Measurements from ENCODE around the gene NDUFC1.
A peak's percentile ranks its signal among the peaks of the same experiment; 100 is the strongest.
"Not testable (repeated sequence)": the region's sequence is repeated elsewhere in the genome, so short reads cannot be mapped to it uniquely, and the experiment has no call there.

The NDUFC1 gene

GRCh38 chr4:139301821-139302611 is at the start of gene NDUFC1:
TSS of gene NDUFC1 (minus strand) at chr4:139302477. CDS start at chr4:139295798, 6,679 bp downstream.
- peak; percentile 39 for TF ChIP-seq CTCF (IDR thresholded peaks at IDR 0.05; ENCODE audit: borderline replicate concordance, insufficient read depth, low read depth, low read length)

GRCh38 chr4:139337612-139338011 is 35.3 kb upstream of the NDUFC1 start:
- H3K4me3 ChIP-seq (ENCODE audit: low read depth, low read length) = no peak overlapping the region
- no peak for TF ChIP-seq CTCF (IDR thresholded peaks at IDR 0.05; ENCODE audit: borderline replicate concordance, insufficient read depth, low read depth, low read length)

More at GRCh38 chr4:139301821-139302611, at the start of gene NDUFC1:
- H3K4me3 ChIP-seq (ENCODE audit: low read depth, low read length) = peak within 1 kb of the TSS; percentile 73

- no peak overlapping the region for H3K4me3 ChIP-seq (ENCODE audit: low read depth, low read length)
- TF ChIP-seq CTCF (IDR thresholded peaks at IDR 0.05; ENCODE audit: borderline replicate concordance, insufficient read depth, low read depth, low read length) = no peak
Observed at GRCh38 chr4:139333046-139333445, 30.8 kb upstream of the NDUFC1 start.

- H3K4me3 ChIP-seq (ENCODE audit: low read depth, low read length) = no peak overlapping the region
- TF ChIP-seq CTCF (IDR thresholded peaks at IDR 0.05; ENCODE audit: borderline replicate concordance, insufficient read depth, low read depth, low read length) = no peak
Observed at GRCh38 chr4:139331185-139331584, 28.9 kb upstream of the NDUFC1 start.

GRCh38 chr4:139330283-139330682 is 28.0 kb upstream of the NDUFC1 start:
- no peak for TF ChIP-seq CTCF (IDR thresholded peaks at IDR 0.05; ENCODE audit: borderline replicate concordance, insufficient read depth, low read depth, low read length)
- H3K4me3 ChIP-seq (ENCODE audit: low read depth, low read length) = no peak overlapping the region

GRCh38 chr4:139329665-139330200 is 27.5 kb upstream of the NDUFC1 start:
- no peak overlapping the region for H3K4me3 ChIP-seq (ENCODE audit: low read depth, low read length)
- TF ChIP-seq CTCF (IDR thresholded peaks at IDR 0.05; ENCODE audit: borderline replicate concordance, insufficient read depth, low read depth, low read length) = no peak

- no peak overlapping the region for H3K4me3 ChIP-seq (ENCODE audit: low read depth, low read length)
- no peak for TF ChIP-seq CTCF (IDR thresholded peaks at IDR 0.05; ENCODE audit: borderline replicate concordance, insufficient read depth, low read depth, low read length)
Observed at GRCh38 chr4:139324620-139325019, 22.3 kb upstream of the NDUFC1 start.

GRCh38 chr4:139322541-139322940 is 20.3 kb upstream of the NDUFC1 start:
- not testable (repeated sequence) for H3K4me3 ChIP-seq (ENCODE audit: low read depth, low read length)

- not testable (repeated sequence) for H3K4me3 ChIP-seq (ENCODE audit: low read depth, low read length)
Observed at GRCh38 chr4:139322070-139322469, 19.8 kb upstream of the NDUFC1 start.

Measured in GM12875 (cell line).